T-cell (primary cell): ENCODE results near the gene AGPS. TPM values are rescaled to one million over a fixed set of nuclear protein-coding genes. Genes with fewer than 3 reads are reported as not detected.
"Not testable (repeated sequence)": the region's sequence is repeated elsewhere in the genome, so short reads cannot be mapped to it uniquely, and the experiment has no call there.

Source experiments
- ATAC-seq, 4 experiments: fragments of 200-7000 bp in 3 of 4; fragments of 150-1000 bp in 1 of 4; cut with Tn5 transposase; replicated peaks in 1 of 4; 1 replicate in 3 of 4; 2 replicates in 1 of 4; pipeline ENCODE4 v1.10.0; 2021; ENCODE audit warnings: moderate library complexity in 3 of 4, mild to moderate bottlenecking in 2 of 4, moderate number of reproducible peaks in 1 of 4
- CTCF ChIA-PET, 2 donors: fragments of 300-600 bp; sonication (Branson Sonifier 250); formaldehyde crosslinking; loops; one replicate each; lab custom pipeline; 2022; ENCODE audit warnings: antibody characterized with exemption in 2 of 2; lab: Charles Lee
- POLR2A ChIA-PET, 2 donors: fragments of 300-600 bp; sonication (Branson Sonifier 250); formaldehyde crosslinking; loops; one replicate each; lab custom pipeline; 2022; ENCODE audit warnings: antibody characterized with exemption in 2 of 2; lab: Charles Lee
- DNase-seq, 35 experiments: peaks; one replicate each; pipeline versions ENCODE4 v3.0.0 to v3.0.0-alpha.2; 2013 to 2023
- H3K27ac ChIP-seq: one replicate; pipeline ENCODE4 v1.5.1; 2013; ENCODE audit warnings: low read length
- H3K27me3 ChIP-seq, 2 experiments: replicated peaks in 1 of 2; 1 replicate in 1 of 2; 2 replicates in 1 of 2; pipeline versions ENCODE4 v1.6.1 to v1.7.0; 2013; ENCODE audit warnings: low read length in 1 of 2, mixed read lengths in 1 of 2; ENCODE audit not compliant: control insufficient read depth in 2 of 2, insufficient read depth in 2 of 2; ENCODE audit errors: extremely low read depth in 1 of 2
- H3K36me3 ChIP-seq, 2 donors: 1 replicate in 1 of 2; 2 replicates in 1 of 2; pipeline versions ENCODE4 v1.6.1 to v1.7.0; 2013; ENCODE audit warnings: low read length in 1 of 2; ENCODE audit not compliant: control insufficient read depth in 2 of 2, insufficient read depth in 1 of 2; ENCODE audit errors: extremely low read depth in 1 of 2
- H3K4me1 ChIP-seq, 2 experiments: 1 replicate in 1 of 2; 2 replicates in 1 of 2; pipeline versions ENCODE4 v1.6.1 to v1.7.0; 2013; ENCODE audit warnings: low read length in 2 of 2, mixed read lengths in 1 of 2; ENCODE audit not compliant: insufficient read depth in 2 of 2, control insufficient read depth in 1 of 2; ENCODE audit errors: extremely low read depth in 1 of 2
- H3K4me3 ChIP-seq, 2 donors: 1 replicate in 1 of 2; 2 replicates in 1 of 2; pipeline versions ENCODE4 v1.5.1 to v1.7.0; 2013; ENCODE audit warnings: mild to moderate bottlenecking in 2 of 2, low read length in 1 of 2, moderate library complexity in 1 of 2; ENCODE audit not compliant: control insufficient read depth in 1 of 2; ENCODE audit errors: extremely low read depth in 1 of 2
- H3K9me3 ChIP-seq: 2 replicates; pipeline ENCODE4 v1.7.0; 2013
- H3K27ac Mint-ChIP-seq, 2 donors: one replicate each; pipeline ENCODE4 v1.8.0; 2020 to 2021; ENCODE audit warnings: mild to moderate bottlenecking in 2 of 2, mixed read lengths in 2 of 2
- H3K27me3 Mint-ChIP-seq, 2 donors: one replicate each; pipeline ENCODE4 v1.8.0; 2021 to 2022; ENCODE audit warnings: mixed read lengths in 2 of 2
- H3K36me3 Mint-ChIP-seq: one replicate; pipeline ENCODE4 v1.8.0; 2021; ENCODE audit warnings: mixed read lengths
- H3K4me1 Mint-ChIP-seq, 3 donors: one replicate each; pipeline ENCODE4 v1.8.0; 2020 to 2022; ENCODE audit warnings: mixed read lengths in 3 of 3, mild to moderate bottlenecking in 1 of 3
- H3K4me3 Mint-ChIP-seq, 3 donors: one replicate each; pipeline ENCODE4 v1.8.0; 2020 to 2022; ENCODE audit warnings: mild to moderate bottlenecking in 3 of 3, mixed read lengths in 3 of 3, moderate library complexity in 3 of 3
- H3K9me3 Mint-ChIP-seq, 3 donors: one replicate each; pipeline ENCODE4 v1.8.0; 2020 to 2022; ENCODE audit warnings: mixed read lengths in 3 of 3
- WGBS: methylation state at CpG from one replicate; pipeline ENCODE4 v1.1.5; 2013; ENCODE audit warnings: missing lambda C conversion rate; ENCODE audit not compliant: insufficient coverage; 5-methylcytosine and 5-hydroxymethylcytosine counted together
- total RNA-seq, 35 experiments: library from RNA in 6 of 35; stranded (reverse) in 6 of 35; fragments of 120-200 nt in 1 of 35; gene quantifications; one replicate each; pipeline versions ENCODE4 v1.2.1 to v1.2.4 and lab custom pipeline; 2013 to 2026

Gene AGPS
- total RNA-seq, 5 donors from 2014 or later (not counting 1 experiment from before 2014, with no cell fraction given) = 26.1 to 32.3 (median 29.6) TPM

- H3K4me1 ChIP-seq = no peaks in the 10 kb centered on the region
- DNase-seq = no peak
- Mint-ChIP-seq H3K9me3 (no peaks in the 10 kb centered on the region), H3K4me1 (peaks cover 0 to 14% (median 8%) of the 10 kb centered on the region in 3 donors), H3K4me3 (no peak overlapping the region), H3K27ac (no peak overlapping the region), H3K27me3 (no peaks in the 10 kb centered on the region), H3K36me3 (no peaks in the 10 kb centered on the region)
- no peaks in the 10 kb centered on the region for H3K27me3 ChIP-seq
- no peak overlapping the region for H3K4me3 ChIP-seq
- ChIA-PET POLR2A (no interaction called here), CTCF (interaction anchor here in 1 of 2 donors (1.0 kb wide), 1 partner anchor 10 kb away, joined by 3 read pairs; no protein-coding TSS in a partner anchor)
- no peak overlapping the region for H3K27ac ChIP-seq
- H3K36me3 ChIP-seq = no peaks in the 10 kb centered on the region
- no peaks in the 10 kb centered on the region for H3K9me3 ChIP-seq
- no peak for ATAC-seq
- WGBS = no CpG with 5 or more reads among the region's 2 CpGs
Observed at GRCh38 chr2:177355874-177356273, 36.7 kb upstream of the AGPS start.

GRCh38 chr2:177359836-177360595, 32.6 kb upstream of the AGPS start:
- H3K36me3 ChIP-seq = no peaks in the 10 kb centered on the region
- POLR2A ChIA-PET = interaction anchor here in 1 of 2 donors (0.8 kb wide), 1 partner anchor 95 kb away, joined by 3 read pairs; the partner anchor contains the start of gene NFE2L2

DNA sequence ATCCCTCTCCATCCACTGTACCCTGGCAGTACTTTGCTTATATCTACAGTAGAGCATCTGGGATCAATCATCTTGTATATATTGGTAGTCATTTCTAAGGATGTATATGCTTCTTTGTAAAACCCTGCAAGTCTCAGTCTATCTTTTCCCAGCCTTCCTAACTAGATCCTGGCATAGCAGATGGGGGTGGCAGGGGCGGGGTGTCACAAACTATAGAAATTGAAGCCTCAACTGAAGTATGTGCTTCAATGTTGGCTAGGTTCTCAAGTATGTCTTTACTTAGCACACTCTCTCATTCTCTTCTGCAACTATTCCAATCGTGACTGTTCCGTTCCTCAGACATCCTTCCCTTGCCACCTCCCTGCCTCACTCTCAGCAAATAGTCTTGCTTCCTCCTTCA, 30.1 kb upstream of the AGPS start:
- ChIA-PET POLR2A (interaction anchor here in 1 of 2 donors (0.9 kb wide), 1 partner anchor 24 kb away, joined by 3 read pairs; no protein-coding TSS in a partner anchor), CTCF (no interaction called here)
- no peaks in the 10 kb centered on the region for H3K36me3 ChIP-seq
- Mint-ChIP-seq H3K27me3 (no peaks in the 10 kb centered on the region), H3K4me1 (no peaks in the 10 kb centered on the region), H3K4me3 (no peak overlapping the region), H3K9me3 (no peaks in the 10 kb centered on the region), H3K27ac (no peak overlapping the region), H3K36me3 (no peaks in the 10 kb centered on the region)
- H3K4me3 ChIP-seq = no peak overlapping the region
- WGBS = 100% methylated on average over 2 of the region's 3 CpGs
- no peak overlapping the region for H3K27ac ChIP-seq
- H3K27me3 ChIP-seq = no peaks in the 10 kb centered on the region
- H3K9me3 ChIP-seq = no peaks in the 10 kb centered on the region
- DNase-seq (no peak), ATAC-seq (no peak)
- H3K4me1 ChIP-seq = no peaks in the 10 kb centered on the region

More at GRCh38 chr2:177359836-177360595, 32.6 kb upstream of the AGPS start:
- Histone ChIP-seq H3K27ac (no peak overlapping the region), H3K9me3 (no peaks in the 10 kb centered on the region), H3K27me3 (no peaks in the 10 kb centered on the region), H3K4me1 (no peaks in the 10 kb centered on the region), H3K4me3 (no peak overlapping the region)
- CTCF ChIA-PET = interaction anchor here in 1 of 2 donors (0.9 kb wide), 1 partner anchor 211 kb away, joined by 3 read pairs; no protein-coding TSS in a partner anchor
- ATAC-seq (no peak), DNase-seq (no peak)
- no CpG with 5 or more reads among the region's 3 CpGs for WGBS
- Mint-ChIP-seq H3K9me3 (no peaks in the 10 kb centered on the region), H3K4me1 (no peaks in the 10 kb centered on the region), H3K36me3 (no peaks in the 10 kb centered on the region), H3K4me3 (no peak overlapping the region), H3K27me3 (no peaks in the 10 kb centered on the region), H3K27ac (no peak overlapping the region)

DNA sequence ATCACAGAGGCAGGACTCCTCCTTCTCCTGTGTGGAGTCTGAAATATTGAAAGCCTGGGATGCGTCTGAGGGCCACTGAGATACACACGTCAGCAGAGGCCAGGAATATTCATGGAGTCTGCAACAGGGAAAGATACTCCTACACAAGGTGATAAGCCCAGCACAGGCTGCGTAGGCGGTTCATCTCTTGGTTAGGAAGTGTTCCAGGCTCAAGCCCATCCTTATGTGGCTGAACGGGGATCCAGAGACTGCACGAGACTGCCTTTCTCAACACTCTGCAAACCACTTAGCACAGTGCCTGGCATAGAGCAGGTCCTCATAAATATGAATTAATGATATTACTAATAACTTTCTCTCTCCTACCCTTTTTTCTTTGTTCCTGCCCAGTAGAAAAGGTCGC, 29.2 kb upstream of the AGPS start:
- no peaks in the 10 kb centered on the region for H3K4me1 ChIP-seq
- no peak overlapping the region for H3K27ac Mint-ChIP-seq
- 97% methylated on average over 5 of the region's 7 CpGs for WGBS
- no peak overlapping the region for H3K4me3 Mint-ChIP-seq
- no peaks in the 10 kb centered on the region for H3K27me3 ChIP-seq
- no peaks in the 10 kb centered on the region for H3K27me3 Mint-ChIP-seq
- no peaks in the 10 kb centered on the region for H3K4me1 Mint-ChIP-seq
- H3K9me3 Mint-ChIP-seq = peaks cover 0 to 6% (median 0%) of the 10 kb centered on the region in 3 donors
- H3K27ac ChIP-seq = no peak overlapping the region
- ChIA-PET CTCF (no interaction called here), POLR2A (interaction anchor here in 1 of 2 donors (0.9 kb wide), 1 partner anchor 25 kb away, joined by 3 read pairs; no protein-coding TSS in a partner anchor)
- H3K36me3 ChIP-seq = no peaks in the 10 kb centered on the region
- ATAC-seq (no peak), DNase-seq (no peak)
- H3K9me3 ChIP-seq = no peaks in the 10 kb centered on the region
- no peaks in the 10 kb centered on the region for H3K36me3 Mint-ChIP-seq
- no peak overlapping the region for H3K4me3 ChIP-seq

DNA sequence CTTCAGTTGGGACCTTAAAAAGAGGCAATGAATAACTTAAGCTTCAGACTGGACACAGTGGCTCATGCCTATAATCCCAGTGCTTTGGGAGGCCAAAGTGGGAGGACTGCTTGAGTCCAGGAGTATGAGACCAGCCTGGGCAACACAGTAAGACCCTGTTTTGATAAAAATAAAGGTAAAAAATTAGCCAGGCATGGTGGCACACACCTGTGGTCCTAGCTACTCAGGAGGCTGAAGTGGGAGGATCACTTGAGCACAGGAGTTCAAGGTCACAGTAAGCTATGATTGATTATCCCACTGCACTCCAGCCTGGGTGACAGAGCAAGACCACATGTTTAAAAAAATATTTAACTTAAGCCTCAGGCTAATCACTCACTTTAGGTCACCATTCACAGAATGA, 26.8 kb upstream of the AGPS start:
- not testable (repeated sequence) for H3K27me3 Mint-ChIP-seq, H3K4me1 Mint-ChIP-seq, H3K27ac ChIP-seq, H3K9me3 ChIP-seq, H3K36me3 Mint-ChIP-seq, H3K27ac Mint-ChIP-seq, ATAC-seq, DNase-seq, H3K27me3 ChIP-seq, H3K4me3 ChIP-seq, H3K4me3 Mint-ChIP-seq, H3K4me1 ChIP-seq, H3K36me3 ChIP-seq
- peaks cover 12 to 24% (median 13%) of the 10 kb centered on the region in 3 donors for H3K9me3 Mint-ChIP-seq
- CTCF ChIA-PET = interaction anchor here in 1 of 2 donors (0.6 kb wide), 1 partner anchor 144 kb away, joined by 3 read pairs; no protein-coding TSS in a partner anchor
- POLR2A ChIA-PET = interaction anchor here (0.7 to 0.9 kb wide), 2 partner anchors 25 to 657 kb away, joined by 3 to 4 read pairs; no protein-coding TSS in a partner anchor

- ATAC-seq, H3K27me3 ChIP-seq, H3K27ac ChIP-seq, H3K4me1 ChIP-seq, H3K4me3 Mint-ChIP-seq, POLR2A ChIA-PET, H3K4me1 Mint-ChIP-seq, H3K27ac Mint-ChIP-seq, H3K9me3 ChIP-seq, H3K27me3 Mint-ChIP-seq, CTCF ChIA-PET, H3K36me3 ChIP-seq, H3K4me3 ChIP-seq, DNase-seq: not testable (repeated sequence)
- Mint-ChIP-seq H3K9me3 (peaks cover 23 to 46% (median 32%) of the 10 kb centered on the region in 3 donors), H3K36me3 (peaks cover 19% of the 10 kb centered on the region)
- no CpG with 5 or more reads among the region's 1 CpG for WGBS
Observed at GRCh38 chr2:177368023-177368422, 24.6 kb upstream of the AGPS start.
